Measurements from ENCODE around the gene RAP2A. TPM values are rescaled to one million over a fixed set of nuclear protein-coding genes. Genes with fewer than 3 reads are reported as not detected.

The RAP2A gene
- total RNA-seq, 1 experiment from 2014 or later: 32.1 TPM

GRCh38 chr13:97395447-97396136, 38.4 kb upstream of the RAP2A start:
- no peaks in the 10 kb centered on the region for H3K9me3 ChIP-seq (ENCODE audit: control insufficient read depth, low read depth, low read length)
- WGBS (ENCODE audit: extremely low coverage, insufficient read length, low lambda C conversion rate): no CpG with 5 or more reads among the region's 4 CpGs
- H2BK5ac ChIP-seq (ENCODE audit: insufficient read length, low read length): no peak overlapping the region
- H4K91ac ChIP-seq (ENCODE audit: insufficient read length, low read depth, low read length): no peak overlapping the region
- H2AK5ac ChIP-seq (ENCODE audit: insufficient read length, low read length): no peak overlapping the region
- H4K5ac ChIP-seq (ENCODE audit: insufficient read length, low read depth, low read length): no peak overlapping the region
- TF ChIP-seq CTCF (conservative IDR thresholded peaks at IDR 0.05): no peak
- H3K27me3 Mint-ChIP-seq (ENCODE audit: low read depth): peaks cover 5% of the 10 kb centered on the region
- no peak for DNase-seq
- no peaks in the 10 kb centered on the region for H3K27me3 ChIP-seq (ENCODE audit: insufficient read depth, low read length)
- H2AFZ ChIP-seq (ENCODE audit: low read length): no peak overlapping the region
- H3K36me3 Mint-ChIP-seq (ENCODE audit: insufficient read depth in 1 of 3, low read depth in 3 of 3): no peaks in the 10 kb centered on the region
- no peak overlapping the region for H4K8ac ChIP-seq (replicated peaks; ENCODE audit: insufficient read length, low read depth, low read length)
- H3K9ac ChIP-seq (ENCODE audit: extremely low read depth, insufficient read length, low read length): no peak overlapping the region
- no peaks in the 10 kb centered on the region; a peak in 1 of 5 replicates for H3K9me3 Mint-ChIP-seq
- no peaks in the 10 kb centered on the region for H3K4me1 Mint-ChIP-seq
- no peak overlapping the region for H3K4me3 Mint-ChIP-seq
- H2BK120ac ChIP-seq (ENCODE audit: low read depth, low read length, poor library complexity, severe bottlenecking): no peak overlapping the region
- H4K20me1 ChIP-seq (ENCODE audit: control insufficient read depth, insufficient read depth, insufficient read length): no peaks in the 10 kb centered on the region
- H3K23me2 ChIP-seq (ENCODE audit: insufficient read length, low read depth, low read length, poor library complexity, severe bottlenecking): no peaks in the 10 kb centered on the region
- no peak overlapping the region for H2BK20ac ChIP-seq (ENCODE audit: low read depth, low read length, poor library complexity, severe bottlenecking)
- H3K27ac Mint-ChIP-seq: no peak overlapping the region
- H3K56ac ChIP-seq (ENCODE audit: insufficient read length, low read depth, low read length): no peak overlapping the region
- H3K4ac ChIP-seq (ENCODE audit: low read depth, low read length): no peak overlapping the region
- H2BK12ac ChIP-seq (ENCODE audit: insufficient read length, low read depth, low read length): no peak overlapping the region
- no peak overlapping the region for H3K23ac ChIP-seq (ENCODE audit: insufficient read length, low read depth, low read length)
- H3K4me1 ChIP-seq (ENCODE audit: insufficient read depth, low read length): no peaks in the 10 kb centered on the region
- H3K79me1 ChIP-seq (ENCODE audit: insufficient read depth, low read depth, low read length, poor library complexity, severe bottlenecking): no peaks in the 10 kb centered on the region
- H3K27ac ChIP-seq (ENCODE audit: insufficient read length, low read depth, low read length): no peak overlapping the region
- no peak overlapping the region for H3K14ac ChIP-seq (ENCODE audit: insufficient read depth, low read length)
- no peaks in the 10 kb centered on the region for H3K79me2 ChIP-seq (ENCODE audit: insufficient read depth, low read length)
- no peak overlapping the region for H3K4me2 ChIP-seq (ENCODE audit: insufficient read depth, insufficient read length, low read length)
- no peak overlapping the region for H3K18ac ChIP-seq (ENCODE audit: insufficient read length, low read depth, low read length)
- H3T11ph ChIP-seq (ENCODE audit: low read length): no peak overlapping the region
- H2BK15ac ChIP-seq (ENCODE audit: low read depth, low read length): no peak overlapping the region
